SW 1271 (cell line): Measurements from ENCODE around the gene SREBF1.

Experiments
- DNase-seq, 2 experiments: peaks; one replicate each; lab custom pipeline; 2025; lab: John Stamatoyannopoulos, UW

SREBF1 gene

DNA sequence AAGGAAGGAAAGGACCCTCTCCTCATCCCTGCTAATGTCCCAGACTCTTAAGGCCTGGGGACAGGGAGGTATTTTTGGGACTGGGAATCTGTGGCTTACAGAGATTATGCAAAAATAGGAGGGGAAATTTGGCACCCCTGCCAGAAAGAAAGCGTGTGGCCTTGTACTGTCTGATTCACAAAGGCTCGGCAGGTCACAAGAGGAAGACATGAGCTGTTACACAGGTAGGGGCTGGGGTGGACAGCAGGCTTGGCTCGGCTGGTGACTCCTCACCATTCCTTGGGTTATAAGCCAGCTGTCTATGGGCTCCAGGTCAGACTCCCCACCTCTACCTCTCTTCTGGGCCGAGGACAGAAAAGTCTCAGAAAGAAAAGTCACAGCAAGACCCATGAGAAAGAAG, 20.7 kb upstream of the SREBF1 start:
- DNase-seq: no peak

DNA sequence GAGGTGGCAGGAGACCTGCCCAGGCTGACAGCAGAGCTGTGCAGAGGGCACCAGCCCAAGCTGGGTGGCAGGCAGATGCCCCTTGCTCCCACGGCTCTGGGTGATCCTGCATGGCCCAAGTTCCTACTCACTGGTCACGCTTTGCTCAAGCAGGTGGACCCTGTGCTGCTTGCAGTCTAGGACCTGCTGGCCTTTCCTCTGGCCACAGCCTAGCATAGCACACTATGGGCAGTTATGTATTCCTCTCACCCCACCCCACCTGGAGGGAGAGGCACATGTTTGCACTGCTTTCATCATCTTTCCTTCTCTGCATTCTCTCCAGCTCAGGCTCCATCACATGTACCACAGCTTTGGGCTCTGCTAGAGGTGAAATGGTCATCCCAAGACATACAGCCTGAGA, 19.6 kb upstream of the SREBF1 start:
- DNase-seq: no peak

GRCh38 chr17:17855976-17856375, 19.2 kb upstream of the SREBF1 start:
- no peak for DNase-seq

DNA sequence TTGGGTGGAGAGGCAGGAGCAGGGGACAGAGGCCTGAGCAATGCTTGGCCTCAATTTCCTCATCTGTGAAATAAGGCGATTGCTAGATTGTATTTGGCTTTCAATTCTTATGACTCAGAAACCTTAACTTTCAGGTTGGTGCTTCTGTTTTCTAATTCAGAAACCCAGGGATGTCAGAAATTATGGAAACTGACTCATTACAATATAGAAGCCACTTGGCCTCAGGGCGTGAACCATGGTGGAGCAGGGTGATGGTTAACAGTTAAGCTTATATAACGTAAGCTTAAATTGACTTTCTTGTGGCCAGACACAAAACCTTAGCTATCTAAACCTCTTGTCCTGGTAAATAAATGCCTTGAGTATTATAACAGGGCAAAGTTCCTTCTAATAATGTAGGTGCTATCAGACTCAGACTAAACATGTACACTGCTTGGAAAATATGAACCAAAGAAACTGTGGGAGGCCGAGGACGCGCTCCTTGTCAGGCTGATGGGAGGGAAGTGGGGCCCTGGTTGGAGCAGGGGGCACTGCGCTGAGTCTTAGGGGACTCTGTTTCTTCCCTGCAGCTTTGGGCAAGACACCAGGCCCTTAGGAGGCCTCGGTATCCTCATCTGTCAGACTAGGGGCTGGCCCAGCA, 17.1 kb upstream of the SREBF1 start:
- no peak for DNase-seq

- DNase-seq: no peak
These were observed 16.1 kb upstream of the SREBF1 start for GRCh38 chr17:17852930-17853329.

- DNase-seq: no peak
These were observed 14.6 kb upstream of the SREBF1 start for GRCh38 chr17:17851103-17852002.

DNA sequence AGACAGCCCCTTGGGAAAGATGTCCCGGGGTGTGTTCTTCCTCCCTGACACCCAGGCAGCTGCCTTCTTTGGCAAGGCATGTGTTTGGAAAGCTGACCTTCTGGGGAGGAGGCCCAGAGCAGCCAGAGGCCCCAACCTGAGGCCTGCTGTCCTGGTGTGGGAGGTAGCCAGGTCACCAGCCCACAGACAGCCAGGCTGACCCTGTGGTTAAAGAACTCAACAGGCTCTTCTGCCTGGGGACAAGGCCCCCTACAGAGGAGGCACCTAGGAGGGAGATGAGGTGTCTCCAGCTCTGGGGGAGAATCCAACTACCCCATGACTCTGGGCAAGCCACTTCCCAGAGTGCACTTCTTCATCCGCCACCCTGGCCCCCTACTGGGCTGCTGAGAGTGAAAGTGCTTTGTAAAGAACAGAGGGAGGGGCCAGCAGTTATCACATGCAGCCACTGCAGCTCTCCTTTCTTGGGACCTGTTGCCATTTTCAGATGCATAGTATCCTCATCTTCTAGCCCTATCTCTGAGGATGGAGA, 13.1 kb upstream of the SREBF1 start:
- peak in 1 of 2 experiments; percentile 55 for DNase-seq

- no peak for DNase-seq
These were observed 12.5 kb upstream of the SREBF1 start for GRCh38 chr17:17849147-17849820.

DNA sequence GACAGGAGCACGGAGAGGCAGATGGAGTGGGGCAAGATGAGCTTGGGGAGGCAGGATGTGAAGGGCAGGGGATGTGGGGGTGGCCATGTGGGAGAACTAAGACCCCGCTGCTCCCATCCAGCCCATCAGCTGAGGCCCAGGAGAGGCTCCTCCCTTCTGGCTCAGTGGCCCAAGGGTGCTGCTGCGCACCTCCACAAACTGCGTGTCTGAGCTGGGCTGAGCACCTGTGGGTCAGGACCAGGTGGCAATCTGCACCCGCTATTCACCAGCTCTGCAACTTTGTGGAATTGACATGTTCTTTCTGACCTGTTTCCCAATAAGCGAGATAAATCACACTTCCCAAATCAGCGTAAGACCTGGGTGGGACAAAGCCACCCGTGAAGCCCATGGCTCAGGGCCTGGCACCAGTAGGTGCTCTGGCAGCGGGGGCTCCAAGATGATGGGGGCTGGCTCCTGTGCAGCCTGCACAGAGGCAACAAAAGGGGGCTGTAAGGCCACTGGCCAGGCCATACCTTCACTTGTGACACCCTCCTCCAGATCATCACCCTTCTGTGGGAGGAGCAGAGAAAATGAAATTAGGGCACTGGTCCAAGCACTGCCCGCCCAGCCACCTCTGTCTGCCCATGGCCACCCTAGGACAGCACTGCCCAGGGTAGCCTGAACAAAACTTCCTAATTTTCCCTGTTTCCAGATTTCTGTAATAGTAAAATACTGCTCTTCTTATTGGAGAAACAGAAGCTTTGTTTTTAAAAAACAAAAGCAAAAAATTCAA, 11.7 kb upstream of the SREBF1 start:
- DNase-seq: no peak

GRCh38 chr17:17847726-17848125, 10.9 kb upstream of the SREBF1 start:
- DNase-seq: no peak

DNA sequence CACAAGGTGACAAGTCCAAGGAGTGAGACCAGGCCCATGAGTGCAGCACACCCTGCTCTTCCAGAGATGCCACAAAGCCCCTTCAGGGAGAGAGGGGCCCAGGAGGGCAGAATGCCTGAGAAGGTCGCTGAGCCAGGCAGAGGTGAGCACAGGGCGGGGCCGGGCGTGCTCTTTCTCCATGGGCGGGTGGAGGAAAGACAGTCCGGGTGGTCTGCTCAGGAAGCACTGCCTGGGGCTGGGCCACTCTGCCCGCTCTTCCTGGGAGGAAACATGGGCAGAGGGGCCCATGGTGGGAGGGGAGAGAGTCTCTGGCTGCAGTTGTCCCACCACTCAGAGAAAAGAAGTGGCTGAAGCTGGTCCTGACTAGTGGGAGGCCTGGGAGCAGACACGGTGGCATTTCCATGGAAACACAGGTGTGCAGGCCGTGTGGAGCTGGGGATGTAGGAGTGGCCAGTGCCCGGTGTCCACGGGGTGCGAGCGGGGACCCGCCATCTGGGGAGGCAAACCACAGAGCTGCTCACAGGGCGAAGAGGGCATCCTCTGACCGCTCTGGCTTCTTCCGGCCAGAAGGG, 10.4 kb upstream of the SREBF1 start:
- no peak for DNase-seq

DNA sequence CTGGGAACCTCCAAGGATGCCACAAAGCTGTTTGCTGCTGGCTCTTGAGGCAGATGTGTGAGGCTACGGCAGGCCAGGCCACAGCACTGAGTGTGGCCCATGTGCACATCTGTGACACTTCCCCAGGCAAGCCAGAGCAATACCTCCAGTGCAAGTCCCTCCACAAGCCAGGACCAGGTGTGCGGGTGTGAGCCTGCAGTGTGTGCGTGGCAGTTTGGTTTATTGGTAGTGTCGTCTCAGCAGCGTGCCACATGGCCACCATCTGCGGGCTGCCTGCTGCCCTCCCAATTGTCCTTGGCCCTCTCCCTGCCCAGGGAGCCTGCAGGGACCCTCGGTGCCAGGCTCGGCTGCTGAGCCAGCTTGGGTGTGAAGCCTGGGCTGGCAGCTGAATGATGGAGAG, 9.9 kb upstream of the SREBF1 start:
- DNase-seq: no peak

- DNase-seq: no peak
These were observed 9.2 kb upstream of the SREBF1 start for GRCh38 chr17:17846003-17846402.

- no peak for DNase-seq
These were observed 8.4 kb upstream of the SREBF1 start for GRCh38 chr17:17845046-17845775.

GRCh38 chr17:17844500-17844899, 7.7 kb upstream of the SREBF1 start:
- DNase-seq: no peak

- no peak for DNase-seq
These were observed 7.3 kb upstream of the SREBF1 start for GRCh38 chr17:17844079-17844478.

GRCh38 chr17:17843096-17843495, 6.3 kb upstream of the SREBF1 start:
- no peak for DNase-seq

GRCh38 chr17:17842111-17842876, 5.5 kb upstream of the SREBF1 start:
- DNase-seq: no peak

GRCh38 chr17:17841601-17842025, 4.8 kb upstream of the SREBF1 start:
- DNase-seq: no peak
